Lower leg skin (tissue), 4 donors: ENCODE measurements around the gene FIGN. TPM values are rescaled to one million over a fixed set of nuclear protein-coding genes. Genes with fewer than 3 reads are reported as not detected.

Experiments
- DNase-seq, 2 donors: peaks; one replicate each; pipeline ENCODE4 v3.0.0-alpha.2; 2019; ENCODE audit warnings: low spot score in 2 of 2
- H3K4me3 ChIP-seq: fragments of 200-600 bp; sonication (generic); 2 replicates; pipeline ENCODE4 v1.5.1; 2017; ENCODE audit warnings: mild to moderate bottlenecking, low read depth; ENCODE audit not compliant: poor library complexity, severe bottlenecking
- CTCF ChIP-seq, 3 donors: fragments of 450-650 bp; IDR thresholded peaks; one replicate each; pipeline ENCODE4 v1.5.1; 2016; ENCODE audit warnings: antibody characterized with exemption in 3 of 3, mild to moderate bottlenecking in 3 of 3, moderate library complexity in 2 of 3
- POLR2A ChIP-seq, 2 donors: fragments of 450-650 bp; IDR thresholded peaks; one replicate each; pipeline ENCODE4 v1.6.1; 2016 to 2017; ENCODE audit warnings: antibody characterized with exemption in 2 of 2, mild to moderate bottlenecking in 1 of 2, moderate library complexity in 1 of 2
- WGBS, 2 donors: methylation state at CpG; one replicate each; pipeline ENCODE4 v1.1.5; 2018; 5-methylcytosine and 5-hydroxymethylcytosine counted together
- intact Hi-C: fragments of 100-400 bp; cut with DNase I; formaldehyde crosslinking; loops from one replicate; pipeline ENCODE4 v1.15.0; 2023; ENCODE audit warnings: low total_unique reads
- total RNA-seq, 4 donors: library from RNA; depleted of rRNA; stranded (reverse); fragments of >200 nt; gene quantifications; one replicate each; pipeline ENCODE4 v1.1.0, GENCODE V29; 2016

The FIGN gene
- total RNA-seq, 4 donors from 2014 or later: 0.88 to 1.8 (median 1.1) TPM

DNA sequence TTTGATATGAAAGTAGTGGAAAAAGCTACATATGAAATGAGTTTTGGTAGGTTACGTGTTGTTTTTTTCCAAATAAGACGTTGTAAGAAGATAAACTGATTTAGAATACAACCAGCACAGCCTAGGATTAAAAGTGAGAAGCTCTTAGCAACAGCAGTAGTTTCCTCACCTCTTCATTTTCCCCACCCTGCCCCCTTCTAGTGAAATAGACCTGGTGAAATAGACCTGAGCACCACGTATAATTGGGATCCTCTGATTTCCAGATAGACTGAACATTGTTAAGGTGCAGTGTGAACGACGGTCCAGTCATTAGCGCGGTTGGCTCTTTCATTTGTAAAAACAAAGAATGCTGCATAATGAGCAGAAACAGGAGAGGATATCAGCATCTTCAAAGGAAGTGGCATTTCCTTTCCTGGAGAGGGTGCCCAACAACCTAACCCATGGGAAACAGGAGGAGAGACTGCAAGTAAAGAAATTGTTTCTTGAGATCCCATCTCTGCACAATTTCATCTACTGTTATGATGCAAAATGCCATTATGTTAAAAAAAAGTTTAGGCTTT is 114.3 kb downstream of the FIGN start:
- intact Hi-C loops: no loop called here
- DNase-seq: no peak
- 71 to 82% methylated on average over 7 of the region's 7 CpGs for WGBS, 2 donors
- no peak for TF ChIP-seq POLR2A (IDR thresholded peaks at IDR 0.05)
- no peak overlapping the region for H3K4me3 ChIP-seq

DNA sequence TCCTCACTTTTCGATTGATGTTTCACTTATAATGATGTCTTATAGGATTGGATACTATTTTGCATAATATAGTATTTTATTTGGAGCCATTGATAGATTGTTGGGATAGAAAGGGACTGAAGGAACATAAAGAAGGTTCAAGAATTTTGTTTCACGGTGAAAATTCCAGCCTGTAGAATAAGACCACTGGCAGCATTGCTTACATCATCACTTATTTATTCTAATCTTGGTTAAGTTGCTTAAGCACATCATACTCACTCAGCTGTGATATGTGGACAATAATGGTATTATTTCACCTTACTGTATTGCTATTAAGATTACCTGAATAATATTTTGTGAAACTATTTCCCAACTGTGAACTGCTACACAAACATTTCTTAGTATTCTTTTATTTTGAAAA is 118.3 kb downstream of the FIGN start:
- WGBS, 2 donors: 87 to 89% methylated on average over 2 of the region's 2 CpGs
- DNase-seq: no peak
- TF ChIP-seq POLR2A (IDR thresholded peaks at IDR 0.05): no peak
- TF ChIP-seq CTCF (IDR thresholded peaks at IDR 0.05): no peak
- intact Hi-C loops: no loop called here
- no peak overlapping the region for H3K4me3 ChIP-seq

- DNase-seq: no peak
- intact Hi-C loops: no loop called here
- H3K4me3 ChIP-seq: no peak overlapping the region
- no peak for TF ChIP-seq CTCF (IDR thresholded peaks at IDR 0.05)
- no peak for TF ChIP-seq POLR2A (IDR thresholded peaks at IDR 0.05)
- WGBS, 2 donors: 76 to 86% methylated on average over 3 of the region's 3 CpGs
These were observed 122.5 kb downstream of the FIGN start for GRCh38 chr2:163613266-163613731.

DNA sequence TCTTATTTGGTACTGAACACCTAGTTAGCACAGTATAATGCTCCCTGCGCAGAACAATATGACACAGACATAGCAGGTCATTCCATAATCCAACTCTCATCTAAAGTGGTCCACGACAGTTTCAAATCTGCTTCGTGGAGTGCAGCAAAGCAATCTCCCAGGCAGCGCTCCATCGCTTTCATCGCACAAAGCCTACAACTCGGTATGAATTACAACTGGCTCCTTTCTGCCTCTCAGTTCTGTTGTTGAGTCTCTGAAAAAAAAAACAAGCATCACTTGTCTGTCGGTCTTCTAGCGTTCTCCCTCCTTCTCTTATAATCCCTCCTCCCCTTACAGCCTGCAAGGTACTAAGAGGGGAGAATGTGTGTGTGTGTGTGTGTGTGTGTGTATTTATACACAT is 123.5 kb downstream of the FIGN start:
- H3K4me3 ChIP-seq: no peak overlapping the region
- no peak for DNase-seq
- no peak for TF ChIP-seq CTCF (IDR thresholded peaks at IDR 0.05)
- no peak for TF ChIP-seq POLR2A (IDR thresholded peaks at IDR 0.05)
- 87% methylated on average over 9 of the region's 9 CpGs for WGBS, 2 donors
- intact Hi-C loops: no loop called here

GRCh38 chr2:163611557-163611906 is 124.3 kb downstream of the FIGN start:
- no peak overlapping the region for H3K4me3 ChIP-seq
- no peak for DNase-seq
- TF ChIP-seq CTCF (IDR thresholded peaks at IDR 0.05) (no peak), POLR2A (IDR thresholded peaks at IDR 0.05) (no peak)
- WGBS, 2 donors: 91 to 99% methylated on average over 8 of the region's 8 CpGs
- intact Hi-C loops: no loop called here

DNA sequence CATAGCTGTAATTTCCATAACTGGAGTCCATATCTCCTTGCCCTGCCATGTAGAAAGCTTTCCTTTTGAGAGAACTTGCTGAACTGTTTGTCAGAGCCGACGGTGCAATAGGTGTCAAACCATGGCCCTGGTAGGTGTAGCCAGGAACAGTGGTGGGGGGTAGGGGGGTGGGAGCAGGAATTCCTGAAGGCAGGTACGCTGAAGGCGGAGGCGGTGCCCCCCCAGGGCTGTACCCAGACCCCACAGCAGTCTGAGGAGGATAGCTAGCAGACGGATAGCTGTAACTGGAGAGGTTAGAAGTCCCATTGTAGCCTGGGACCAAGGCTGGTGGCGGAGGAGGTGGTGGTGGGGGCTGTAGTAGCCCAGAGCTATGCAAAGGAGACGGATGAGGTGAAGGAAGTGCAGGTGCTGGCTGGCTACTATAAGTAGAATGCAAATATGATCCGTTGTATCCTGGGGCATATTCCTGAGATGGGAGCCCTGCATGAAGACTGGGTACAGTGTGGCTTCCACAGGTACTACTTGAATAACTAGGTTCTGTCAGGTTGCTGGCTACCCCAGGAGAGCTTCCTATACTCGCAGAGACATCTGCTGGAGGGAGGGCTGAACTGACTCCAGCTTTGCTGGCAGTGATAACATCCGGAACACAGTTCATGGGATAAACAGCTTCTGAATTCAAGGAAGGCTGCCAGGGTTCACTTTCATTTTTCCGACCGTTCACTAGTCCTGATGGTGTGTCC is 124.8 kb downstream of the FIGN start:
- no peak for TF ChIP-seq CTCF (IDR thresholded peaks at IDR 0.05)
- TF ChIP-seq POLR2A (IDR thresholded peaks at IDR 0.05): no peak
- intact Hi-C loops: no loop called here

More for the DNA sequence above, 124.8 kb downstream of the FIGN start:
- no peak overlapping the region for H3K4me3 ChIP-seq
- WGBS, 2 donors: 92 to 94% methylated on average over 13 of the region's 13 CpGs
- no peak for DNase-seq
